Measurements from ENCODE around the gene BTBD9.
A peak's percentile ranks its signal among the peaks of the same experiment; 100 is the strongest.

Gene BTBD9

DNA sequence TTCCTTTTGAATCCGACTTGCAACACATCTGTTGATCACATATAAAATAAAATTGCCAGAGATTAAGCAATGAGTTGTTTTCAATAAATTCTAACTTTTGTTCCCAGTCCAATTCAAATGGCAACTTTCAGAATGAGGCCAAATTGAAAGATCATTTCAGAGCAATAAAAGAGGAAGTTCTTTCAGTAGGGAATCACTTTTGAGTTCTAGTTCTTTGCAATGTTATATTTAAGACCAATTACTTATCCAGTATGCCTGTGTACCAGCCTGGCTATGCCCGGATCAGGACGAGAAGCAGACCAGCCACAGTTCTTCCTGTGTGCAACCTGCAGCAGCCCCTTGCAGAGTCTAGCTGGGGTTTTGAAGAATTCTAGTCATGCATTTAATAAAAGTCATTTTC, 232.5 kb downstream of the BTBD9 start:
- Histone ChIP-seq H3K9ac (ENCODE audit: low read length) (no peak overlapping the region), H2BK120ac (ENCODE audit: low read depth, low read length) (no peak overlapping the region), H3K14ac (ENCODE audit: low read length in 2 of 2) (no peak overlapping the region), H3K23ac (ENCODE audit: low read length in 2 of 2) (no peak overlapping the region), H2BK15ac (ENCODE audit: low read depth, poor library complexity, severe bottlenecking) (no peak overlapping the region), H2AFZ (ENCODE audit: low read depth, low read length) (no peak overlapping the region), H3K27me3 (ENCODE audit: control insufficient read depth in 1 of 2, insufficient read depth in 1 of 2, low read length in 2 of 2) (no peaks in the 10 kb centered on the region), H2AK5ac (ENCODE audit: low read length, severe bottlenecking) (no peak overlapping the region), H3K4me3 (ENCODE audit: insufficient read depth in 1 of 2, low read depth in 1 of 2, low read length in 2 of 2) (no peak overlapping the region), H2BK5ac (ENCODE audit: low read depth, low read length, poor library complexity, severe bottlenecking) (no peak overlapping the region), H3K18ac (ENCODE audit: low read depth in 1 of 2, low read length in 2 of 2) (no peak overlapping the region), H3K27ac (ENCODE audit: low read length, poor library complexity, severe bottlenecking) (no peak overlapping the region), H3K4me1 (ENCODE audit: control insufficient read depth, insufficient read depth, low read depth, low read length) (peaks cover 3% of the 10 kb centered on the region), H3K36me3 (ENCODE audit: control insufficient read depth in 1 of 2, insufficient read depth in 2 of 2, low read depth in 1 of 2, low read length in 2 of 2) (no peaks in the 10 kb centered on the region), H2BK12ac (ENCODE audit: low read length in 2 of 2) (no peak overlapping the region), H3K9me3 (ENCODE audit: control insufficient read depth, low read length) (no peaks in the 10 kb centered on the region), H4K91ac (ENCODE audit: low read length) (no peak overlapping the region), H3K79me1 (replicated peaks; ENCODE audit: low read length, poor library complexity, severe bottlenecking) (peaks cover 5% of the 10 kb centered on the region), H3K4ac (ENCODE audit: low read depth in 1 of 2, low read length in 2 of 2) (no peak overlapping the region), H4K8ac (ENCODE audit: low read length) (no peak overlapping the region), H3K4me2 (ENCODE audit: low read length, poor library complexity, severe bottlenecking) (no peak overlapping the region)
- no peak for DNase-seq
- 80% methylated on average over 2 of the region's 3 CpGs for WGBS

DNA sequence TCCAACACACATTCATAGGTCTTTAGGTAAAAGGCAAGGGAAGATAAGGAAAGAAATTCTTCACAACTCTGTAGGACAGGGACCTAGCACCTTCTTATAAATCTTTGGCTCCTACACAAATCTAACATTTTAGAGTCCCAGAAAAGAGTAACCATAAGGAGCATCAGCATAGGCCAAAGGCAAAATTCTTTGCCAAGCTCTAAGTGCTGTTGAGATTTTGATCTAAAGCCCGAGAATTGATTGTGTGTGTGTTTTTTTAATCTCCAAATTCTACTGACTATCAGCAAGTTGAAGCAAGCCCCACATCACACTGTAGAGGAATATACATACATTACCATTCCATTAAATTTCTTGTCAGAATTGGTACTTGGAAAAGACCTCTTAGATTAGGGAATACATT, 233.6 kb downstream of the BTBD9 start:
- no peak overlapping the region for H2AK5ac ChIP-seq (ENCODE audit: low read length, severe bottlenecking)
- no CpG with 5 or more reads among the region's 1 CpG for WGBS
- H3K27me3 ChIP-seq (ENCODE audit: control insufficient read depth in 1 of 2, insufficient read depth in 1 of 2, low read length in 2 of 2), result no peaks in the 10 kb centered on the region
- no peaks in the 10 kb centered on the region for H3K9me3 ChIP-seq (ENCODE audit: control insufficient read depth, low read length)
- no peak overlapping the region for H3K27ac ChIP-seq (ENCODE audit: low read length, poor library complexity, severe bottlenecking)
- H2AFZ ChIP-seq (ENCODE audit: low read depth, low read length), result no peak overlapping the region
- peaks cover 5% of the 10 kb centered on the region for H3K79me1 ChIP-seq (replicated peaks; ENCODE audit: low read length, poor library complexity, severe bottlenecking)
- no peak overlapping the region for H4K8ac ChIP-seq (ENCODE audit: low read length)
- no peak for DNase-seq
- no peak overlapping the region for H4K91ac ChIP-seq (ENCODE audit: low read length)
- no peak overlapping the region for H3K4ac ChIP-seq (ENCODE audit: low read depth in 1 of 2, low read length in 2 of 2)
- H2BK15ac ChIP-seq (ENCODE audit: low read depth, poor library complexity, severe bottlenecking), result no peak overlapping the region
- no peak overlapping the region for H3K23ac ChIP-seq (ENCODE audit: low read length in 2 of 2)
- H3K36me3 ChIP-seq (ENCODE audit: control insufficient read depth in 1 of 2, insufficient read depth in 2 of 2, low read depth in 1 of 2, low read length in 2 of 2), result no peaks in the 10 kb centered on the region
- no peak overlapping the region for H3K9ac ChIP-seq (ENCODE audit: low read length)
- H3K18ac ChIP-seq (ENCODE audit: low read depth in 1 of 2, low read length in 2 of 2), result no peak overlapping the region
- H2BK12ac ChIP-seq (ENCODE audit: low read length in 2 of 2), result no peak overlapping the region
- H3K4me3 ChIP-seq (ENCODE audit: insufficient read depth in 1 of 2, low read depth in 1 of 2, low read length in 2 of 2), result no peak overlapping the region
- H3K4me1 ChIP-seq (ENCODE audit: control insufficient read depth, insufficient read depth, low read depth, low read length), result peaks cover 3% of the 10 kb centered on the region
- no peak overlapping the region for H2BK120ac ChIP-seq (ENCODE audit: low read depth, low read length)
- H2BK5ac ChIP-seq (ENCODE audit: low read depth, low read length, poor library complexity, severe bottlenecking), result no peak overlapping the region
- H3K14ac ChIP-seq (ENCODE audit: low read length in 2 of 2), result no peak overlapping the region
- H3K4me2 ChIP-seq (ENCODE audit: low read length, poor library complexity, severe bottlenecking), result no peak overlapping the region

DNA sequence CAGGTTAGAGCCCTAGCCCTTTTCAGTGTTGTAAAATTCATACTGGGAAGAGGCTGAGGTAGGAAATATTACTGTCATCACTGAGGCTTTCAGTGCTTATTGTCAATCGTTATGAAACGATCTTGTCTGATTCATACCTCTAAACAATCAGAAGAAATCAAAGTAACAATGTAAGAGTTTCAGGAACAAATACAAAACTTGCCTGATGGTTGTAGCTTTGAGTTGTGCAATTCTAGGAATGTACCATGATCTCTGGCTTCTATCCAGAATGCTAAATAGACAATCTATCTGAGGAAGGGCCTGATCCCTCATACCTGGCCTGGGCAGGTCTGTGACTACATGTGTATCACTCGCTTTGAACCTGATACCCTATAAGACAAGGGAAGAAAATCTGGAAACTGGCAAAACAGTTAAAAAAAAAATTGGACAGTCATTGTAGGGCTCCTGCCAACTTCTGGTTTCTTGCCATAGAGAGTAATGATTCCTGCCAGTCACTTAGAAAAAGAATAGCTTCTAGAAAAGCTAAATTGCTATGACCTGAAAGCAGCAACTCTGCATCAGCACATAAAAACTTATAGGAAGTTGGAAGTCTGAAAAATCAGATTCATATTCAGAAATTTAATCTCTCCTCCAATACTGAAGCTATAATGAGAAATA, 234.7 kb downstream of the BTBD9 start:
- DNase-seq, result no peak
- Histone ChIP-seq H2AK5ac (ENCODE audit: low read length, severe bottlenecking) (no peak overlapping the region), H3K4me3 (ENCODE audit: insufficient read depth in 1 of 2, low read depth in 1 of 2, low read length in 2 of 2) (no peak overlapping the region), H2BK120ac (ENCODE audit: low read depth, low read length) (no peak overlapping the region), H3K4me2 (ENCODE audit: low read length, poor library complexity, severe bottlenecking) (no peak overlapping the region), H3K79me1 (replicated peaks; ENCODE audit: low read length, poor library complexity, severe bottlenecking) (peaks cover 5% of the 10 kb centered on the region), H3K27me3 (ENCODE audit: control insufficient read depth in 1 of 2, insufficient read depth in 1 of 2, low read length in 2 of 2) (no peaks in the 10 kb centered on the region), H3K27ac (ENCODE audit: low read length, poor library complexity, severe bottlenecking) (no peak overlapping the region), H2AFZ (ENCODE audit: low read depth, low read length) (no peak overlapping the region), H3K9ac (ENCODE audit: low read length) (peak overlapping the region; percentile 18), H3K4me1 (ENCODE audit: control insufficient read depth, insufficient read depth, low read depth, low read length) (peaks cover under 1% of the 10 kb centered on the region), H2BK15ac (ENCODE audit: low read depth, poor library complexity, severe bottlenecking) (no peak overlapping the region), H3K4ac (ENCODE audit: low read depth in 1 of 2, low read length in 2 of 2) (no peak overlapping the region), H2BK5ac (ENCODE audit: low read depth, low read length, poor library complexity, severe bottlenecking) (no peak overlapping the region), H3K36me3 (ENCODE audit: control insufficient read depth in 1 of 2, insufficient read depth in 2 of 2, low read depth in 1 of 2, low read length in 2 of 2) (no peaks in the 10 kb centered on the region), H3K18ac (ENCODE audit: low read depth in 1 of 2, low read length in 2 of 2) (no peak overlapping the region), H4K8ac (ENCODE audit: low read length) (no peak overlapping the region), H3K9me3 (ENCODE audit: control insufficient read depth, low read length) (no peaks in the 10 kb centered on the region), H4K91ac (ENCODE audit: low read length) (no peak overlapping the region), H3K14ac (ENCODE audit: low read length in 2 of 2) (no peak overlapping the region), H2BK12ac (ENCODE audit: low read length in 2 of 2) (no peak overlapping the region), H3K23ac (ENCODE audit: low read length in 2 of 2) (no peak overlapping the region)
- WGBS, result 92% methylated on average over 1 of the region's 3 CpGs

DNA sequence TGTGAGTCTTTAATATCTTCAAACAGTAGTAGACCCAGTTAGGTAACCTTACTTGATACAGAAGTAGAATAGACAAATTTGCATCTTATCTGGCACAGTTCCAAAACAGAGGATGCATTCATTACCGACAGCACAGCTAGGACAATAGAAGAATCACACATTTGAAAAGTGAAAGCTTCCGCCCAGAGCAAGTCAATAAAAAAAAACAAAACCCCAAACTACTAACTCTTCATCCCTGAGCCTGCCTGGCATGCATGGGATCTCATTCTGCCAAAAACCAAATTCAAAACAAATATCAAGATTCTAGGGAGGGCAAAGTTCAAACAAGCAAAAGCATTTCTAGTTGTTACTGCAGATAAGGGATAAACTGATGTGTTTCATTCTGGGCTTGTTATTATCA, 235.4 kb downstream of the BTBD9 start:
- Histone ChIP-seq H3K79me1 (replicated peaks; ENCODE audit: low read length, poor library complexity, severe bottlenecking) (peaks cover 5% of the 10 kb centered on the region), H2BK12ac (ENCODE audit: low read length in 2 of 2) (no peak overlapping the region), H3K4me1 (ENCODE audit: control insufficient read depth, insufficient read depth, low read depth, low read length) (no peaks in the 10 kb centered on the region), H3K4ac (ENCODE audit: low read depth in 1 of 2, low read length in 2 of 2) (no peak overlapping the region), H3K14ac (ENCODE audit: low read length in 2 of 2) (no peak overlapping the region), H3K9me3 (ENCODE audit: control insufficient read depth, low read length) (no peaks in the 10 kb centered on the region), H2AFZ (ENCODE audit: low read depth, low read length) (no peak overlapping the region), H3K27ac (ENCODE audit: low read length, poor library complexity, severe bottlenecking) (no peak overlapping the region), H3K4me2 (ENCODE audit: low read length, poor library complexity, severe bottlenecking) (no peak overlapping the region), H4K91ac (ENCODE audit: low read length) (no peak overlapping the region), H2BK120ac (ENCODE audit: low read depth, low read length) (no peak overlapping the region), H3K36me3 (ENCODE audit: control insufficient read depth in 1 of 2, insufficient read depth in 2 of 2, low read depth in 1 of 2, low read length in 2 of 2) (no peaks in the 10 kb centered on the region), H3K18ac (ENCODE audit: low read depth in 1 of 2, low read length in 2 of 2) (no peak overlapping the region), H3K9ac (ENCODE audit: low read length) (peak overlapping the region; percentile 18), H2BK5ac (ENCODE audit: low read depth, low read length, poor library complexity, severe bottlenecking) (no peak overlapping the region), H2BK15ac (ENCODE audit: low read depth, poor library complexity, severe bottlenecking) (no peak overlapping the region), H3K4me3 (ENCODE audit: insufficient read depth in 1 of 2, low read depth in 1 of 2, low read length in 2 of 2) (peak overlapping the region in 1 of 2 experiments; percentile 2), H3K23ac (ENCODE audit: low read length in 2 of 2) (no peak overlapping the region), H4K8ac (ENCODE audit: low read length) (no peak overlapping the region), H3K27me3 (ENCODE audit: control insufficient read depth in 1 of 2, insufficient read depth in 1 of 2, low read length in 2 of 2) (no peaks in the 10 kb centered on the region), H2AK5ac (ENCODE audit: low read length, severe bottlenecking) (no peak overlapping the region)
- WGBS, result 95% methylated on average over 2 of the region's 2 CpGs
- no peak for DNase-seq

Measured in mesenchymal stem cell (in vitro differentiated cells and primary cell).